Measurements from ENCODE around the gene RSPRY1.

The RSPRY1 gene

GRCh38 chr16:57185945-57186871 is at the start of gene RSPRY1, which contains the start of gene PSME3IP1:
TSS of gene RSPRY1 (plus strand) at chr16:57186329. CDS start at chr16:57204659, 18,330 bp downstream.
TSS of gene PSME3IP1 (minus strand) at chr16:57186039. CDS start at chr16:57173854, 12,185 bp downstream.
- Histone ChIP-seq H3K36me3 (ENCODE audit: control insufficient read depth, insufficient read depth, low read length) (no peaks in the 10 kb centered on the region), H3K9me3 (ENCODE audit: control insufficient read depth, low read length) (no peaks in the 10 kb centered on the region), H3K27me3 (ENCODE audit: control insufficient read depth, insufficient read depth, low read length) (no peaks in the 10 kb centered on the region), H3K9ac (ENCODE audit: low read length) (peak within 1 kb of the TSS; percentile 88), H3K4me3 (ENCODE audit: low read length) (peak within 1 kb of the TSS; percentile 54), H3K4me1 (ENCODE audit: control insufficient read depth, insufficient read depth, low read length) (no peaks in the 10 kb centered on the region)

GRCh38 chr16:57137043-57137442 is 49.1 kb upstream of the RSPRY1 start:
- Histone ChIP-seq H3K9me3 (ENCODE audit: control insufficient read depth, low read length) (no peaks in the 10 kb centered on the region), H3K4me3 (ENCODE audit: low read length) (no peak overlapping the region), H3K36me3 (ENCODE audit: control insufficient read depth, insufficient read depth, low read length) (no peaks in the 10 kb centered on the region), H3K9ac (ENCODE audit: low read length) (no peak overlapping the region), H3K27me3 (ENCODE audit: control insufficient read depth, insufficient read depth, low read length) (no peaks in the 10 kb centered on the region), H3K4me1 (ENCODE audit: control insufficient read depth, insufficient read depth, low read length) (peaks cover 3% of the 10 kb centered on the region)

GRCh38 chr16:57137566-57138273 is 48.4 kb upstream of the RSPRY1 start:
- Histone ChIP-seq H3K4me1 (ENCODE audit: control insufficient read depth, insufficient read depth, low read length) (peaks cover 3% of the 10 kb centered on the region), H3K4me3 (ENCODE audit: low read length) (no peak overlapping the region), H3K36me3 (ENCODE audit: control insufficient read depth, insufficient read depth, low read length) (no peaks in the 10 kb centered on the region), H3K9me3 (ENCODE audit: control insufficient read depth, low read length) (no peaks in the 10 kb centered on the region), H3K9ac (ENCODE audit: low read length) (no peak overlapping the region), H3K27me3 (ENCODE audit: control insufficient read depth, insufficient read depth, low read length) (no peaks in the 10 kb centered on the region)

GRCh38 chr16:57138281-57138935 is 47.7 kb upstream of the RSPRY1 start:
- H3K27me3 ChIP-seq (ENCODE audit: control insufficient read depth, insufficient read depth, low read length): no peaks in the 10 kb centered on the region
- H3K4me1 ChIP-seq (ENCODE audit: control insufficient read depth, insufficient read depth, low read length): peaks cover 10% of the 10 kb centered on the region
- no peaks in the 10 kb centered on the region for H3K9me3 ChIP-seq (ENCODE audit: control insufficient read depth, low read length)
- H3K9ac ChIP-seq (ENCODE audit: low read length): no peak overlapping the region
- no peaks in the 10 kb centered on the region for H3K36me3 ChIP-seq (ENCODE audit: control insufficient read depth, insufficient read depth, low read length)
- H3K4me3 ChIP-seq (ENCODE audit: low read length): no peak overlapping the region

- Histone ChIP-seq H3K27me3 (ENCODE audit: control insufficient read depth, insufficient read depth, low read length) (no peaks in the 10 kb centered on the region), H3K4me3 (ENCODE audit: low read length) (no peak overlapping the region), H3K9me3 (ENCODE audit: control insufficient read depth, low read length) (no peaks in the 10 kb centered on the region), H3K4me1 (ENCODE audit: control insufficient read depth, insufficient read depth, low read length) (peaks cover 23% of the 10 kb centered on the region), H3K9ac (ENCODE audit: low read length) (no peak overlapping the region), H3K36me3 (ENCODE audit: control insufficient read depth, insufficient read depth, low read length) (no peaks in the 10 kb centered on the region)
Observed at GRCh38 chr16:57140931-57141668, 45.0 kb upstream of the RSPRY1 start.

- Histone ChIP-seq H3K4me3 (ENCODE audit: low read length) (no peak overlapping the region), H3K4me1 (ENCODE audit: control insufficient read depth, insufficient read depth, low read length) (peaks cover 23% of the 10 kb centered on the region), H3K27me3 (ENCODE audit: control insufficient read depth, insufficient read depth, low read length) (no peaks in the 10 kb centered on the region), H3K36me3 (ENCODE audit: control insufficient read depth, insufficient read depth, low read length) (no peaks in the 10 kb centered on the region), H3K9ac (ENCODE audit: low read length) (no peak overlapping the region), H3K9me3 (ENCODE audit: control insufficient read depth, low read length) (no peaks in the 10 kb centered on the region)
Observed at GRCh38 chr16:57141822-57142631, 44.1 kb upstream of the RSPRY1 start.

- Histone ChIP-seq H3K9me3 (ENCODE audit: control insufficient read depth, low read length) (no peaks in the 10 kb centered on the region), H3K4me1 (ENCODE audit: control insufficient read depth, insufficient read depth, low read length) (peaks cover 23% of the 10 kb centered on the region), H3K4me3 (ENCODE audit: low read length) (no peak overlapping the region), H3K9ac (ENCODE audit: low read length) (no peak overlapping the region), H3K36me3 (ENCODE audit: control insufficient read depth, insufficient read depth, low read length) (no peaks in the 10 kb centered on the region), H3K27me3 (ENCODE audit: control insufficient read depth, insufficient read depth, low read length) (no peaks in the 10 kb centered on the region)
Observed at GRCh38 chr16:57143149-57143921, 42.8 kb upstream of the RSPRY1 start.

GRCh38 chr16:57144027-57144426 is 42.1 kb upstream of the RSPRY1 start:
- Histone ChIP-seq H3K4me1 (ENCODE audit: control insufficient read depth, insufficient read depth, low read length) (peaks cover 23% of the 10 kb centered on the region), H3K27me3 (ENCODE audit: control insufficient read depth, insufficient read depth, low read length) (no peaks in the 10 kb centered on the region), H3K4me3 (ENCODE audit: low read length) (no peak overlapping the region), H3K36me3 (ENCODE audit: control insufficient read depth, insufficient read depth, low read length) (no peaks in the 10 kb centered on the region), H3K9me3 (ENCODE audit: control insufficient read depth, low read length) (no peaks in the 10 kb centered on the region), H3K9ac (ENCODE audit: low read length) (no peak overlapping the region)

GRCh38 chr16:57145046-57146021 is 40.8 kb upstream of the RSPRY1 start:
- no peaks in the 10 kb centered on the region for H3K27me3 ChIP-seq (ENCODE audit: control insufficient read depth, insufficient read depth, low read length)
- no peak overlapping the region for H3K4me3 ChIP-seq (ENCODE audit: low read length)
- H3K4me1 ChIP-seq (ENCODE audit: control insufficient read depth, insufficient read depth, low read length): peaks cover 23% of the 10 kb centered on the region

More at GRCh38 chr16:57145046-57146021, 40.8 kb upstream of the RSPRY1 start:
- H3K9me3 ChIP-seq (ENCODE audit: control insufficient read depth, low read length): no peaks in the 10 kb centered on the region
- no peaks in the 10 kb centered on the region for H3K36me3 ChIP-seq (ENCODE audit: control insufficient read depth, insufficient read depth, low read length)
- no peak overlapping the region for H3K9ac ChIP-seq (ENCODE audit: low read length)
